Upper lobe of left lung (tissue), 6 donors: ENCODE measurements around the gene SELENOW. TPM values are rescaled to one million over a fixed set of nuclear protein-coding genes. Genes with fewer than 3 reads are reported as not detected.

Experiments
- ATAC-seq, 2 donors: fragments of 200-7000 bp; cut with Tn5 transposase; one replicate each; pipeline ENCODE4 v1.9.1; 2022; ENCODE audit warnings: mild to moderate bottlenecking in 2 of 2, moderate library complexity in 2 of 2; ENCODE audit not compliant: low FRiP score in 2 of 2
- DNase-seq, 2 donors: peaks; one replicate each; pipeline ENCODE4 v3.0.0-alpha.2; 2019 to 2020
- H3K27ac ChIP-seq, 4 donors: fragments of 200-600 bp; sonication (generic); one replicate each; pipeline ENCODE4 v1.5.1; 2016 to 2019
- H3K27me3 ChIP-seq, 4 donors: fragments of 200-600 bp; sonication (generic); one replicate each; pipeline ENCODE4 v1.5.1; 2017 to 2019
- H3K36me3 ChIP-seq, 4 donors: fragments of 200-600 bp; sonication (generic); one replicate each; pipeline ENCODE4 v1.5.1; 2016 to 2019
- H3K4me1 ChIP-seq, 4 donors: fragments of 200-600 bp; sonication (generic); one replicate each; pipeline ENCODE4 v1.5.1; 2018 to 2019
- H3K4me3 ChIP-seq, 4 donors: fragments of 200-600 bp; sonication (generic); one replicate each; pipeline ENCODE4 v1.5.1; 2017 to 2019; ENCODE audit warnings: mild to moderate bottlenecking in 2 of 4, moderate library complexity in 1 of 4
- H3K9me3 ChIP-seq, 4 donors: fragments of 200-600 bp; sonication (generic); one replicate each; pipeline ENCODE4 v1.5.1; 2018 to 2019
- EP300 ChIP-seq, 4 donors: sonication (generic); formaldehyde crosslinking; IDR thresholded peaks; one replicate each; pipeline ENCODE4 v1.5.1; 2017; ENCODE audit warnings: antibody characterized with exemption in 4 of 4, control low read depth in 2 of 4
- POLR2A ChIP-seq, 4 donors: fragments of 450-650 bp; IDR thresholded peaks; one replicate each; pipeline ENCODE4 v1.5.1; 2016 to 2017; ENCODE audit warnings: antibody characterized with exemption in 4 of 4, mild to moderate bottlenecking in 2 of 4
- POLR2AphosphoS5 ChIP-seq, 2 donors: sonication (generic); formaldehyde crosslinking; IDR thresholded peaks; one replicate each; pipeline ENCODE4 v1.5.1; 2017; ENCODE audit warnings: antibody characterized with exemption in 2 of 2
- WGBS, 2 donors: methylation state at CpG; one replicate each; pipeline ENCODE4 v1.1.5; 2017 to 2018; 5-methylcytosine and 5-hydroxymethylcytosine counted together
- total RNA-seq, 6 donors: library from RNA; depleted of rRNA in 4 of 6; stranded (reverse); fragments of >200 nt in 4 of 6; gene quantifications; one replicate each; pipeline versions ENCODE4 v1.1.0 to v1.2.1, GENCODE V29; 2016 to 2021
- TF ChIP-seq, protein P1 (sequence below), 6 experiments: fragments of 450-650 bp in 4 of 6; fragments of 200-600 bp in 2 of 6; sonication (generic) in 2 of 6; IDR thresholded peaks; one replicate each; pipeline ENCODE4 v1.5.1; 2016 to 2019; ENCODE audit warnings: antibody characterized with exemption in 6 of 6
- donor health status: DM: no; HTN: no; CAD: no; lungs with moderate emphysema.
- donor health status: DM: no; HTN: yes; CAD: no; lungs with severe emphysema.

Gene SELENOW
- total RNA-seq, 6 donors from 2014 or later: 194 to 455 (median 325) TPM

DNA sequence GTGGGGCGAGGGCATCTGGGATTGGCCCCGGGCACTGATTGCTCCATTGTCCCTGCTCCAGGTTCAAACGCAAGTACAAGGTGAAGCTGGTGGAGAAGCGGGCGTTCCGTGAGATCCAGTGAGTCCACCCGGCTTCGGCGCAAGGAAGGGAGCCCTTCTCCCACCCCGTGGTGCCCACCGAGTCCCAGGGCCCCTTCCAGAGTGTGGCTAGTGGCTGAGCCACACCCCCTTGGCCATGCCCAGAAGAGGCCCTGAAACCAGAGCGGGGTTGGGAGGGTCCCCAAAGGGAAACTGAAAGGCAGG, 21.9 kb upstream of the SELENOW start:
- no peak overlapping the region for H3K27ac ChIP-seq
- no peak overlapping the region for H3K4me3 ChIP-seq
- DNase-seq (no peak), ATAC-seq (no peak)
- WGBS, 2 donors: 93 to 97% methylated on average over 11 to 12 of the region's 12 CpGs
- H3K9me3 ChIP-seq: no peaks in the 10 kb centered on the region
- no peaks in the 10 kb centered on the region for H3K27me3 ChIP-seq
- TF ChIP-seq POLR2AphosphoS5 (IDR thresholded peaks at IDR 0.05): no peak
- no peaks in the 10 kb centered on the region for H3K4me1 ChIP-seq
- peaks cover 45 to 90% (median 68%) of the 10 kb centered on the region in 4 donors for H3K36me3 ChIP-seq

DNA sequence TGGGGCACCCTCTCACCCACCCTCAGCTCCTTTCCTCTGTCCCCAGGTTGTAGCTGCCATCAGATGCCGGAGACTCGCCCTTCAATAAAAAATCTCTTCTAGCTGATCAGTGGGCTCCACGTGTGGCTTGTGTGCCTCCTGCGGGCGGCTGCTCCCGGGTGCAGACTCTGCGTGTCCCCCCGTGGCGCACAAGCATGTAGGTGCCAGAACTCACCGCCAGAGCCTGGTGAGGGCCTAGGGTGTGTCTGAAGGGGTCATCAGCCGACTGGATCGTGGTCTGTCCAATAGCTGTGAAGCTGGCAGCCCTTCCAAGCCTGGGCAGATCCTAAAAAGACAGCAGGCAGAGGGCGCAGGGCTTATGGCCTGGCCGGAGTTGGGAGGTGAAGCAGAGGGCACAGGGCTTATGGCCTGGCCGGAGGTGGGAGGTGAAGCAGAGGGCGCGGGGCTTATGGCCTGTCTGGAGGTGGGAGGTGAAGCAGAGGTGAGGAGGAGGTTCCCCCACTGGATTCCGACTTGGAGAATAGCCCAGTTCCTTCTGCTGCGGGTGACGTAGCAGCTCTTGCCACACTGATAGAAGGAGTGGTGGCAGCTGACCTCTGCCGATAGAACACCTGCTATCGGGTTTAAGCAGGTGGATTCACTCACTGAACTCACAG, 21.4 kb upstream of the SELENOW start:
- TF ChIP-seq, protein P1, sequence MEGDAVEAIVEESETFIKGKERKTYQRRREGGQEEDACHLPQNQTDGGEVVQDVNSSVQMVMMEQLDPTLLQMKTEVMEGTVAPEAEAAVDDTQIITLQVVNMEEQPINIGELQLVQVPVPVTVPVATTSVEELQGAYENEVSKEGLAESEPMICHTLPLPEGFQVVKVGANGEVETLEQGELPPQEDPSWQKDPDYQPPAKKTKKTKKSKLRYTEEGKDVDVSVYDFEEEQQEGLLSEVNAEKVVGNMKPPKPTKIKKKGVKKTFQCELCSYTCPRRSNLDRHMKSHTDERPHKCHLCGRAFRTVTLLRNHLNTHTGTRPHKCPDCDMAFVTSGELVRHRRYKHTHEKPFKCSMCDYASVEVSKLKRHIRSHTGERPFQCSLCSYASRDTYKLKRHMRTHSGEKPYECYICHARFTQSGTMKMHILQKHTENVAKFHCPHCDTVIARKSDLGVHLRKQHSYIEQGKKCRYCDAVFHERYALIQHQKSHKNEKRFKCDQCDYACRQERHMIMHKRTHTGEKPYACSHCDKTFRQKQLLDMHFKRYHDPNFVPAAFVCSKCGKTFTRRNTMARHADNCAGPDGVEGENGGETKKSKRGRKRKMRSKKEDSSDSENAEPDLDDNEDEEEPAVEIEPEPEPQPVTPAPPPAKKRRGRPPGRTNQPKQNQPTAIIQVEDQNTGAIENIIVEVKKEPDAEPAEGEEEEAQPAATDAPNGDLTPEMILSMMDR (IDR thresholded peaks at IDR 0.05): no peak
- TF ChIP-seq POLR2AphosphoS5 (IDR thresholded peaks at IDR 0.05) (no peak), EP300 (IDR thresholded peaks at IDR 0.05) (no peak), POLR2A (IDR thresholded peaks at IDR 0.05) (no peak)
- Histone ChIP-seq H3K27me3 (no peaks in the 10 kb centered on the region), H3K4me3 (no peak overlapping the region), H3K27ac (no peak overlapping the region), H3K9me3 (no peaks in the 10 kb centered on the region), H3K4me1 (no peaks in the 10 kb centered on the region), H3K36me3 (peaks cover 41 to 85% (median 64%) of the 10 kb centered on the region in 4 donors)
- ATAC-seq (no peak), DNase-seq (no peak)
- 92 to 93% methylated on average over 18 to 22 of the region's 22 CpGs for WGBS, 2 donors

DNA sequence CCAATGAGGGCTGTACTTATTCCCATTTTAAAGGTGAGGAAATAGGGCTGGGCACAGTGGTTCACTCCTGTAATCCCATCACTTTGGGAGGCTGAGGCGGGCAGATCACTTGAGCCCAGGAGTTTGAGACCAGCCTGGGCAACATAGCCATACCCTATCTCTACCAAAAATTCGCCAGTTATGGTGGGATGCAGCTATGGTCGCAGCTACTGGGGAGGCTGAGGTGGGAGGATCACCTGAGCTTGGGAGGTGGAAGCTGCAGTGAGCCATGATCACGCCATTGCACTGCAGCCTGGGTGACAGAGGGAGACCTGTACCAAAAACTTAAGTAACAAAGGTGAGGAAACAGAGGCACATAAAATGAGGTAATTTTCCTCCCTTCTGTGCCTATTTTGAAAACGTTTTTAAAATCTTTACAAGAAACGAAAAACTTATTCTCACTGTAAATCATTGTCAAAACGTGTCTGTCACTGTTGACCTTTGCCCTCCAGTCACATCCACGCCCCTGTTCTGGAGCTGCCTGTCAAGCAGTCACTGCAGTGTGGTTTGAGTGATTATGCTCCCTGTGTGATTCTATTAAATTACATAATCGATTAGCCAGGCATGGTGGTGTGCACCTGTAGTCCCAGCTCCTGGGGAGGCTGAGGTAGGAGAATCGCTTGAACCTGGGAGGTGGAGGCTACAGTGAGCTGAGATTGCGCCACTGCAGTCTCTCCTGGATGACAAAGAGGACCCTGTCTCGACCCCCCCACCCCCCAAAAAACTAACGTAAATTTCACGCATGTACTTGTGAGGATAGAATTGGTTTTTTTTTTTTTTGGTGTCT, 20.7 kb upstream of the SELENOW start:
- WGBS, 2 donors: 83% methylated on average over 14 of the region's 14 CpGs
- H3K4me1 ChIP-seq: no peaks in the 10 kb centered on the region
- DNase-seq (no peak), ATAC-seq (no peak)
- no peak overlapping the region for H3K27ac ChIP-seq
- peaks cover 34 to 77% (median 56%) of the 10 kb centered on the region in 4 donors for H3K36me3 ChIP-seq
- TF ChIP-seq EP300 (IDR thresholded peaks at IDR 0.05): no peak
- TF ChIP-seq POLR2A (IDR thresholded peaks at IDR 0.05): no peak
- no peak for TF ChIP-seq POLR2AphosphoS5 (IDR thresholded peaks at IDR 0.05)
- TF ChIP-seq, protein P1 (IDR thresholded peaks at IDR 0.05): no peak
- no peak overlapping the region for H3K4me3 ChIP-seq
- no peaks in the 10 kb centered on the region for H3K9me3 ChIP-seq
- H3K27me3 ChIP-seq: no peaks in the 10 kb centered on the region

DNA sequence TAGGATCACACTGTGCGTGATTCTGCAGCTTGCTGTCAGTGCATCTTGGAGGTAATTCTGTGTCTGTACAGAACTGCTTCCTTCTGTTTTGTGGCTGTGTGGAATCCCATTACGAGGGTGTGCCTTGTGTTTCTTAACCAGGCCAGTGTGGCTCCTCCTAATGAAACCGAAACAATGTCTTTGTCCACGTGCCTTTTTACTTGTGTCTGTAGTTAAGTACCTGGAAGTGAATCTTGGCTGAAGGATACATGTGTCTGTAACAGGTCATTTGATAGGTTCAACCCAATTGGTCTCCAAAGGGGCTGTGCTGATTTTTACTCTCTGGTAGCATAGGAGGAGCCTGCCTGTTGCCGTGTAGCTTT, 20.1 kb upstream of the SELENOW start:
- no peak overlapping the region for H3K4me3 ChIP-seq
- 93 to 95% methylated on average over 5 of the region's 5 CpGs for WGBS, 2 donors
- H3K27me3 ChIP-seq: no peaks in the 10 kb centered on the region
- no peaks in the 10 kb centered on the region for H3K4me1 ChIP-seq
- no peak overlapping the region for H3K27ac ChIP-seq
- no peak for ATAC-seq
- no peak for DNase-seq
- no peaks in the 10 kb centered on the region for H3K9me3 ChIP-seq
- TF ChIP-seq EP300 (IDR thresholded peaks at IDR 0.05) (no peak), POLR2AphosphoS5 (IDR thresholded peaks at IDR 0.05) (no peak), POLR2A (IDR thresholded peaks at IDR 0.05) (no peak)
- TF ChIP-seq, protein P1 (IDR thresholded peaks at IDR 0.05): no peak
- peaks cover 31 to 71% (median 51%) of the 10 kb centered on the region in 4 donors for H3K36me3 ChIP-seq

DNA sequence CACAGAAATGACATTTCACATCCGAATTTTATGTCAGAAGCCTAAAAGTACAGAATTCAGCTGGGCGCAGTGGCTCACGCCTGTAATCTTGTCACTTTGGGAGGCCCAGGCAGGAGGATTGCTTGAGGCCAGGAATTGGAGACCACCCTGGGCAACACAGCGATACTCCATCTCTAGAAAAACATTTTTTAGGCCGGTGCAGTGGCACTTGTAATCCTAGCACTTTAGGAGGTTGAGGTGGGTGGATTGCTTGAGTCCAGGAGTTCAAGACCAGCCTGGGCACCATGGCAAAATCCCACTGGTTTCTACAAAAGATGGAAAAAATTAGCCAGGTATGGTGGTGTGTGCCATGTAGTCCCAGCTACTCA, 17.9 kb upstream of the SELENOW start:
- no peaks in the 10 kb centered on the region for H3K4me1 ChIP-seq
- no peak for DNase-seq
- ATAC-seq: no peak
- no peaks in the 10 kb centered on the region for H3K9me3 ChIP-seq
- TF ChIP-seq, protein P1 (IDR thresholded peaks at IDR 0.05): no peak
- TF ChIP-seq POLR2A (IDR thresholded peaks at IDR 0.05) (no peak), POLR2AphosphoS5 (IDR thresholded peaks at IDR 0.05) (no peak), EP300 (IDR thresholded peaks at IDR 0.05) (no peak)
- no peak overlapping the region for H3K4me3 ChIP-seq
- no peaks in the 10 kb centered on the region for H3K27me3 ChIP-seq
- no peak overlapping the region for H3K27ac ChIP-seq
- peaks cover 17 to 49% (median 29%) of the 10 kb centered on the region in 4 donors for H3K36me3 ChIP-seq
- 92 to 97% methylated on average over 4 to 5 of the region's 5 CpGs for WGBS, 2 donors
